Hippocampal formation (tissue), 2 donors: ENCODE measurements around the gene RANBP17.
"Not testable (repeated sequence)": the region's sequence is repeated elsewhere in the genome, so short reads cannot be mapped to it uniquely, and the experiment has no call there.

ENCODE experiments used
- DNase-seq, 2 donors: peaks; one replicate each; lab custom pipeline; 2025; lab: John Stamatoyannopoulos, UW

RANBP17 gene

DNA sequence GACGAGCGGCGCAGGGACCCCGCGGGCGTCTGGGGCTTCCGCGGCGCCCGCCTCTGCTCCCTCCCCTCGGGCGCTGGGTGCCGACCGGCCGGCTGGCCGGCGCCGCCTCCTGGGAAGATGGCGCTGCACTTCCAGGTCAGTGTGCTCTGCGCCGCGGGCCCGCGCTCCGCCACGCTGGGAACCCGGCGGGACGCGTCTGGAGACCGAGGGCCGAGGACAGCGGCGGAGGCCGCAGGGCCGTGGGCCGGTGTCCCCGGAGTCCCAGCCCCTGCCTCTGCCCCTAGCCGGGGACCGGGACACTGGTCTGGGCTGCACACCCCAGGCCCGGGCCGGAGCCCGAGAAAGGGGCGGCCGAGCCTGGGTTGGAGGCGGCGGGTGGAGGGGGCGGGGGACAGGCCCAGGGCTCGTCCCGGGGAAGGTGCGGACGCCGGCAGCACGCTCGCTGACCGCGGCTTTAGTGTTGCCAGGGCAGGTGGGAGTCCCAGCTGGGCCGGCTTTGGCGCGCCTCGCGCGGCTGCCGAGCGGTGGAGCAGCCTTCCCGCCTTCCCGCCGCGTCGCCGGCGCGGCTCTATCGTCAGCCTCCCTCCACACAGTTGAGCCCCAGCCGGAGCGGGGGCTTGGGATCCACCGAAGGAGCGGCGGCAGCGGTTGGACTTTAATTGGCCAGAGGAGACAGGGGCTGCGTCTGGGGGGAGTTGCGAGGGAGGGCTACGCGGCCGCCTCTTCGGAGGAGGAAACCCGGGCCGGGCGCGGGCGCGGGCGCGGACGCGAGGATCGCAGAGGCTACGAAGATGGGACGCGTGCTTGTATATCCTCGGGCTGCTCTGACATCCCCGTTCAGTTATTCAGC, at the start of gene RANBP17:
TSS of gene RANBP17 (plus strand) at position 102 of the 850 bp plus-strand sequence.
- no peak for DNase-seq

DNA sequence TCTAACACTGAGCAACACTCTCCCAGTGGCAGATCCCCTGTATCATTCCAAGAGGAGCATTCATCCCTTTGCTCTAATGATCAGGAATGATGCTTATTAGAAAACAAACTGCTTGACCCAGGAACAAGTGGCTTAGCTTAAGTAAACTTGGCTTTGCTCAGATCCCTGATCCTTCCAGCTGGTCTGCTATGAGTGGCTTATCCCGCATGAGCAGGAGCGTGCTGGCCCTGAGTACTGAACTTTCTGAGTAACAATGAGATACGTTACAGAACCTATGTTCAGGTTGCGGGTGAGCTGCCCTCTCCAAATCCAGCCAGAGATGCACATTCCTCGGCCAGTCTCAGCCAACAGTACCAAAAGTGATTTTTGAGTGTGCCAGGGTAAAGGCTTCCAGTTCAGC, 48.6 kb upstream of the RANBP17 start:
- no peak for DNase-seq

- no peak for DNase-seq
Measured at GRCh38 chr5:170817195-170817594, 44.6 kb upstream of the RANBP17 start.

DNA sequence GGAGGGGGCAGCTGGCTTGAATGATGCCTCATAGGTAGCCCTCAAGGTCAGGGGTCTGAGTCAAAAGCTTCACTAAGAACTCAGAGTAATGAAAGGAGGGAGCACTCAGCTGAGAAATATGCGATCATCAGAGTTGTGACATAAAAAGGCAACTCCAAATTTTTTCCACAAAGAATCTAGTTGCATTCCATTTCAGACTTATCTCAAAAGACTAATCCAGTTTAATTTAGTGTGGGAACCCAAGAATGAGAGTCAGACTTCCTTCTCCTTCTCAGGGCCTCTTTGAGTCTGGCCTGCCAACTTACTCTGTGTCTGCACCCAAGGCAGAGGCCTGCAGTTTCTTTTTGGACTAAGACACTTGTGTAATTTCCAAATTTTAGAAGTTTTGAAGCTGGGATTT, 43.6 kb upstream of the RANBP17 start:
- no peak for DNase-seq

DNA sequence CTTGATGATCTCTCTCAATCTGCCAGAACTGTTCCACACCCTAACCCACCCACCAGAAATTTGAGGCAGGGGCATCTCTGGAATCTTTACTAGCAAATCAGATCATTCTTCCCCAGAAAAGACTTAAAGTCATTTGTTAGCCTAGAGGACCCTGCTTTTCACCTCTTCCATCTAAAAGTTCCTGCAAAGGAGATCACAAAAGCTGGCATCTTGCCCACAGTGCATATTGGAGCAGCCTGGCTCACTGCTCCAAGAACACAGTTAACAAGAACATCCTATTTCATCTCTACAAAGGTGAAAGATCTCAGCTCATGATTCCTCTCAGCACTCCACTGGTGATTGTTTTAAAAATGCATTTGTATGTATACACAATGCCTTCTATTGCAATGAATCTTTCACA, 42.0 kb upstream of the RANBP17 start:
- DNase-seq: no peak

GRCh38 chr5:170821257-170821800, 40.5 kb upstream of the RANBP17 start:
- no peak for DNase-seq

DNA sequence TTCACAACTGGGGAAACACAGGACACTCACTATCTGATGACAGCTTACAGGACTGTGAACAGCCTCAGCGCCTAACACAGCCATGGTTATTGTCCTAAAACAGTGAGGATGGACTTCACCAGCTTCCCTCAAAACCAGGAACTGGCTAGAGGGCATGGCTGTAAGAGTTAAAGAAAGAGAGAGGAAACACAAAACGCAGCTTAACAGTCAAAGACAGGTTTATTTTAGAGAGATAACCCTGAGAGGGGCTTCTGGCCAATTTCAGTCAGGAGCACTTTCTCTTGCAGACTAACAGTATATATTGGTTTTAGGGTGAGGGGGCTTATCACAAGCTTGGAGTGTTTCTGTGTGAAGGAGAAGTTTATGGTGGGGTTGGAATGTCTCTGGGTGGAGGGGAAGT, 35.7 kb upstream of the RANBP17 start:
- DNase-seq: no peak

DNA sequence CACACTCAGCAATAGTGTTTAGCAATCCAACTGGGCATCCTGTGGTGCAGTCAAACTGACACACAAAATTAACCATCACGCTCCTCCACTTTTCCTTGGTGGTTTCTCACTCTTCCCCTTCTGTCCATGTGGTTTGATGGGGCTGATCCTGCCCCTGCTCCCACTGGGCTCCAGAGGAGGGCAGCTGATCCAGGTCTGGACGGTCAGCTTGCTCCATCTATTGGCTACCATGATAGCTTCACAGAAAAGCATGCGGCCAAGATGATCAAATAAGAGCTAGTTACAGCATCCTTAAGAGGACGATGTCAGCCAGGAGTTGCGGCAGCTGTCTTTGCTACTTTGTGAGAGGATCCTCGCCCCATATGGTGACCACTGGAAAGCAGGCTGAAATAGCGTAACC, 29.6 kb upstream of the RANBP17 start:
- no peak for DNase-seq

DNA sequence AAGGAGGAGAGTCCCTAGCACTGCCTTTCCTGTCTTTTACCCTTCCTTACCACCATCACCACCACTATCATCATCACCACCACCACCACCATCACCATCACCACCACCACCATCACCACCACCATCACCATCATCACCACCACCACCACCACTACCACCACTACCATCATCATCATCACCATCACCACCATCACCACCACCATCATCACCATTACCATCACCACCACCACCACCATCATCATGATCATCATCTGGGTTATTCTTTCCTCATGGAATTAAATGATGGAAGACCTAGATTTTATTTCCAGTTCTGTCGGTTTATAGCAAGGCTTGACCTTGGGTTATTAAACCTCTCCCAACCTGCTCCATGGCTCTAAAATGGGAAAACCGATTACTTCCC, 27.8 kb upstream of the RANBP17 start:
- DNase-seq: not testable (repeated sequence)

- no peak for DNase-seq
Measured at GRCh38 chr5:170836226-170836625, 25.6 kb upstream of the RANBP17 start.

- DNase-seq: no peak
Measured at GRCh38 chr5:170843870-170844269, 17.9 kb upstream of the RANBP17 start.

GRCh38 chr5:170844651-170845050, 17.2 kb upstream of the RANBP17 start:
- no peak for DNase-seq

GRCh38 chr5:170846416-170846815, 15.4 kb upstream of the RANBP17 start:
- DNase-seq: no peak

- DNase-seq: no peak
Measured at GRCh38 chr5:170846846-170847245, 15.0 kb upstream of the RANBP17 start.

DNA sequence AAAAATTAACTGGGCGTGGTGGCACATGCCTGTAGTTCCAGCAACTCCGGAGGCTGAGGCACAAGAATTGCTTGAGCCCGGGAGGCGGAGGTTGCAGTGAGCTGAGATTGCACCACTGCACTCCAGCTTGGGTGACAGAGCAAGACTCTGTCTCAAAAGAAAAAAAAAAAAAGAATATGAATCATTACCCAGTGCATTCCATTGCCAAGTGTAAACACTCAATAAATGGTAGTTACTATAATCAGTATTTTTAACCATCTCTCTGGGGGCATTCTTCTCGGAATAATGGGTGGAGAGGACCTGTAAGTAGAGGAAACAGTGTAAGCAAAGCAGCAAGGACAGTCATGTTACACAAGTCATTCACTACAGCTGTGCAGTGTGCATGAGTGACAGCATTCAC, 13.8 kb upstream of the RANBP17 start:
- DNase-seq: no peak

DNA sequence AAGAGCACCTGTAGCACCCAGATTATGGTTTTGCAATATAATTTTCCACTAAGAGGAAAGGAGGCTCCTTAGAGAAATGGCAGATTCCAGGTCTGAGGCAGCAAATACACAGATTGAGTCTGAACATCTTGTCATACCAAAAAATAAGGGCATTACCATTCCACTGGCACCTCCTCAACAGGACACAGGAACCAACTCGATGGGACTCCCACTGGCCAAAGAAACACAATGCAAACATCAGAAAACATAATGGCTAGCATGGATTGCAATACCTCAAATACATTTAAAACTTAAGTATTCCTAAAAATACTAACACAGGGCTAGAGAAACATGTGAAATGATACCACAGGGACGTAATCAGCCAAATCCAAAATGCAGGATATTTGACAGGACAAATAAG, 12.4 kb upstream of the RANBP17 start:
- DNase-seq: no peak

- no peak for DNase-seq
Measured at GRCh38 chr5:170854566-170854965, 7.3 kb upstream of the RANBP17 start.

GRCh38 chr5:170857066-170857465, 4.8 kb upstream of the RANBP17 start:
- no peak for DNase-seq

- no peak for DNase-seq
Measured at GRCh38 chr5:170860415-170860814, 1.4 kb upstream of the RANBP17 start.

GRCh38 chr5:170860818-170861666, 776 bp upstream of the RANBP17 start:
- DNase-seq: no peak

- no peak for DNase-seq
Measured at GRCh38 chr5:170861667-170861916, 226 bp upstream of the RANBP17 start.

GRCh38 chr5:170863646-170864045, 1.8 kb downstream of the RANBP17 start:
- no peak for DNase-seq

DNA sequence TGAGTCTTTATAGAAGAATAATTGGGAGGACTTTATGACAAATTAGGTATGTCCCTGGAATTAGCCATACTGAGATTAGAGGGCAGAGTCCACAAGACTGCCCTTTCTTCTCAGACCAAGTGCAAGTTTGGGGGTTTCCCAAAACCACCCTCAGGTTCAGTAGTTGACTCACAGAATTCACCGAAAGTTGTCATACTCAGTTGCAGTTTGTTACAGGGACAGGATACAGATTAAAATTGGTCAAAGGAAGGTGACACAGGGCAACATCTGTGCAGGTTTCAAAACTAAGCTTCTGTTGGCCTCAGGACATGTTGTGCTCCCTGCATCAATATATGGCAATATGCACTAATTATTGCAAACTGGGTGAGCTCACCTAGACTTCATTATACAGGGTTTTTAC, 3.8 kb downstream of the RANBP17 start:
- DNase-seq: no peak
